IMR-90 (cell line): ENCODE results near the gene ABCD1. TPM values are rescaled to one million over a fixed set of nuclear protein-coding genes. Genes with fewer than 3 reads are reported as not detected.

Source experiments
- ATAC-seq: fragments of 200-7000 bp; cut with Tn5 transposase; 2 replicates; pipeline ENCODE4 v1.9.1; 2020; ENCODE audit warnings: low read depth, mild to moderate bottlenecking, moderate library complexity
- BruUV-seq: library from RNA; stranded (reverse); fragments of 400-500 nt; replicated peaks from 2 replicates; lab custom pipeline; 2021; lab: Mats Ljungman, UMichigan
- CTCF ChIA-PET: fragments of 300-600 bp; formaldehyde crosslinking; extraction: SDS; loops from one replicate; lab custom pipeline; 2021; ENCODE audit warnings: antibody characterized with exemption; lab: Yijun Ruan, JAX
- POLR2A ChIA-PET: fragments of 300-600 bp; sonication (Branson Sonifier 250); formaldehyde crosslinking; loops from one replicate; lab custom pipeline; 2022; ENCODE audit warnings: antibody characterized with exemption; ENCODE audit not compliant: unreplicated experiment; lab: Charles Lee
- DNase-seq: peaks from one replicate; pipeline ENCODE4 v3.0.0; 2013
- H2AFZ ChIP-seq: replicated peaks from 2 replicates; pipeline ENCODE3; 2013; ENCODE audit warnings: low read length, mild to moderate bottlenecking; ENCODE audit not compliant: poor library complexity
- H2AK5ac ChIP-seq: 2 replicates; pipeline ENCODE4 v1.6.1; 2013; ENCODE audit warnings: low read depth, low read length, inconsistent platforms
- H2AK9ac ChIP-seq: replicated peaks from 2 replicates; pipeline ENCODE3; 2013; ENCODE audit warnings: mild to moderate bottlenecking, low read depth, low read length, moderate library complexity; ENCODE audit not compliant: poor library complexity
- H2BK120ac ChIP-seq: 2 replicates; pipeline ENCODE4 v1.6.1; 2013; ENCODE audit warnings: low read depth, low read length, inconsistent platforms
- H2BK15ac ChIP-seq: 3 replicates; pipeline ENCODE4 v1.6.1; 2013; ENCODE audit warnings: low read depth, low read length, inconsistent platforms
- H2BK20ac ChIP-seq: 2 replicates; pipeline ENCODE4 v1.6.1; 2013; ENCODE audit warnings: low read depth, mild to moderate bottlenecking, inconsistent platforms, low read length, moderate library complexity
- H2BK5ac ChIP-seq: 2 replicates; pipeline ENCODE4 v1.6.1; 2013; ENCODE audit warnings: mild to moderate bottlenecking, low read depth, low read length, inconsistent platforms; ENCODE audit not compliant: poor library complexity, severe bottlenecking
- H3K14ac ChIP-seq: replicated peaks from 2 replicates; pipeline ENCODE4 v1.6.1; 2013; ENCODE audit warnings: low read depth, low read length, inconsistent platforms
- H3K18ac ChIP-seq: 2 replicates; pipeline ENCODE4 v1.6.1; 2013; ENCODE audit warnings: low read depth, low read length, control low read depth
- H3K23ac ChIP-seq: 2 replicates; pipeline ENCODE4 v1.6.1; 2013; ENCODE audit warnings: low read depth, low read length, inconsistent platforms
- H3K27ac ChIP-seq: 2 replicates; pipeline ENCODE4 v1.5.1; 2013; ENCODE audit warnings: mild to moderate bottlenecking, control low read depth, low read length; ENCODE audit not compliant: insufficient read depth
- H3K27me3 ChIP-seq: 2 replicates; pipeline ENCODE4 v1.6.1; 2013; ENCODE audit warnings: low read length; ENCODE audit not compliant: control insufficient read depth, insufficient read depth
- H3K36me3 ChIP-seq: 2 replicates; pipeline ENCODE4 v1.6.1; 2013; ENCODE audit warnings: low read length, mixed read lengths; ENCODE audit not compliant: control insufficient read depth, insufficient read depth
- H3K4ac ChIP-seq: 2 replicates; pipeline ENCODE4 v1.6.1; 2013; ENCODE audit warnings: low read depth, low read length, inconsistent platforms
- H3K4me1 ChIP-seq: 2 replicates; pipeline ENCODE4 v1.6.1; 2013; ENCODE audit warnings: low read length, mixed read lengths; ENCODE audit not compliant: control insufficient read depth, insufficient read depth
- H3K4me2 ChIP-seq: 2 replicates; pipeline ENCODE4 v1.6.1; 2013; ENCODE audit warnings: low read depth, mild to moderate bottlenecking, control low read depth, low read length, moderate library complexity
- H3K4me3 ChIP-seq: 2 replicates; pipeline ENCODE4 v1.5.1; 2013; ENCODE audit warnings: low read depth, mild to moderate bottlenecking, control low read depth, low read length, moderate library complexity; ENCODE audit not compliant: insufficient read depth
- H3K56ac ChIP-seq: 2 replicates; pipeline ENCODE4 v1.6.1; 2013; ENCODE audit warnings: low read length, inconsistent platforms; ENCODE audit not compliant: insufficient read depth; ENCODE audit errors: extremely low read depth
- H3K79me1 ChIP-seq, 2 experiments: 2 replicates each; pipeline ENCODE4 v1.6.1; 2013; ENCODE audit warnings: low read length in 2 of 2, inconsistent platforms in 1 of 2, low read depth in 1 of 2
- H3K9ac ChIP-seq: 2 replicates; pipeline ENCODE4 v1.6.1; 2013; ENCODE audit warnings: low read depth, low read length, control low read depth
- H3K9me1 ChIP-seq: 2 replicates; pipeline ENCODE4 v1.6.1; 2013; ENCODE audit warnings: low read length, inconsistent platforms; ENCODE audit not compliant: insufficient read depth
- H3K9me3 ChIP-seq: 2 replicates; pipeline ENCODE4 v1.6.1; 2013; ENCODE audit warnings: low read length; ENCODE audit not compliant: control insufficient read depth, insufficient read depth
- H4K20me1 ChIP-seq: 2 replicates; pipeline ENCODE4 v1.6.1; 2013; ENCODE audit warnings: low read length, inconsistent platforms; ENCODE audit not compliant: insufficient read depth
- H4K5ac ChIP-seq: 2 replicates; pipeline ENCODE4 v1.6.1; 2013; ENCODE audit warnings: mild to moderate bottlenecking, low read depth, low read length, control low read depth
- H4K8ac ChIP-seq, 2 experiments: 2 replicates each; pipeline ENCODE4 v1.6.1; 2013; ENCODE audit warnings: low read depth in 2 of 2, low read length in 2 of 2, control low read depth in 1 of 2, inconsistent platforms in 1 of 2
- H4K91ac ChIP-seq: 2 replicates; pipeline ENCODE4 v1.6.1; 2013; ENCODE audit warnings: low read depth, low read length, inconsistent platforms; ENCODE audit not compliant: insufficient read depth
- ELK1 ChIP-seq: fragments of 150-350 bp; IDR thresholded peaks from 2 replicates; pipeline ENCODE4 v1.6.1; 2016; ENCODE audit warnings: low read depth, mild to moderate bottlenecking, low read length, moderate library complexity, borderline replicate concordance
- MAFK ChIP-seq: IDR thresholded peaks from 2 replicates; pipeline ENCODE4 v1.6.1; 2012; ENCODE audit warnings: low read depth, low read length, improper control_type of control experiment
- RCOR1 ChIP-seq: IDR thresholded peaks from 2 replicates; pipeline ENCODE4 v1.6.1; 2012; ENCODE audit warnings: mild to moderate bottlenecking, low read length, improper control_type of control experiment; ENCODE audit not compliant: insufficient replicate concordance
- whole genome bisulfite sequencing, 2 experiments: methylation state at CpG; one replicate each; pipeline versions ENCODE4 v1.1.5 to v1.1.7; 2013; ENCODE audit warnings: missing lambda C conversion rate in 2 of 2; ENCODE audit not compliant: insufficient read length in 1 of 2; ENCODE audit errors: extremely low coverage in 2 of 2; 5-methylcytosine and 5-hydroxymethylcytosine counted together
- dilution Hi-C: fragments of 300-500 bp; cut with HindIII; formaldehyde crosslinking; loops from one replicate; pipeline ENCODE4 v1.14.3; 2018; ENCODE audit warnings: low sequenced_read_pairs; ENCODE audit not compliant: unreplicated experiment
- in situ Hi-C: fragments of 300-500 bp; cut with MboI; formaldehyde crosslinking; loops from 3 replicates; pipeline ENCODE4 v1.14.3; 2019; ENCODE audit warnings: low sequenced_read_pairs, inconsistent platforms, mixed read lengths
- intact Hi-C: fragments of 100-400 bp; cut with micrococcal nuclease; formaldehyde crosslinking; loops from 2 replicates; pipeline ENCODE4 v1.10.0; 2022
- polyA plus RNA-seq, 3 experiments: library from polyadenylated mRNA; depleted of rRNA; stranded (reverse); fragments of >200 nt; gene quantifications; 2 replicates each; pipeline ENCODE4 v1.2.3, GENCODE V29; 2012; ENCODE audit warnings: low replicate concordance in 1 of 3
- total RNA-seq: library from RNA; depleted of rRNA; stranded (reverse); fragments of >200 nt; gene quantifications from 2 replicates; pipeline ENCODE4 v1.2.3, GENCODE V29; 2012

The ABCD1 gene
- total and polyA plus RNA-seq, 2 of the 4 experiments (the other 2 are of a cell fraction): 4.3 to 7.0 TPM

- Histone ChIP-seq H3K14ac (no peak overlapping the region), H4K91ac (no peak overlapping the region), H2BK15ac (no peak overlapping the region), H2BK120ac (no peak overlapping the region), H3K4ac (no peak overlapping the region), H3K9me1 (no peaks in the 10 kb centered on the region), H3K36me3 (peaks cover 14% of the 10 kb centered on the region; the same call in 1 of the 2 replicates), H3K4me1 (no peaks in the 10 kb centered on the region), H3K4me2 (no peak overlapping the region), H3K9ac (no peak overlapping the region), H4K5ac (no peak overlapping the region), H2BK5ac (no peak overlapping the region), H3K27me3 (no peaks in the 10 kb centered on the region), H2AK9ac (no peak overlapping the region), H3K27ac (no peak overlapping the region), H3K4me3 (no peak overlapping the region), H4K8ac (no peak overlapping the region), H2AK5ac (no peak overlapping the region), H3K79me1 (peaks cover 0 to 3% of the 10 kb centered on the region in 2 experiments; a peak in 1 of 4 replicates), H3K9me3 (no peaks in the 10 kb centered on the region; the same call in 1 of the 2 replicates), H3K18ac (no peak overlapping the region), H2BK20ac (no peak overlapping the region), H3K23ac (no peak overlapping the region), H3K56ac (no peak overlapping the region), H2AFZ (no peak overlapping the region), H4K20me1 (no peaks in the 10 kb centered on the region)
- BruUV-seq: no TSS peak
- WGBS, 2 experiments: 70% methylated on average over 3 of the region's 27 CpGs; no CpG with 5 or more reads in 1 of the 2 experiments
- DNase-seq: no peak
- intact Hi-C loops (no loop called here), in situ Hi-C loops (no loop called here), dilution Hi-C loops (no loop called here)
- CTCF ChIA-PET: no interaction called here
- TF ChIP-seq ELK1: no peak
- no peak for TF ChIP-seq RCOR1
- no peak for TF ChIP-seq MAFK
- POLR2A ChIA-PET: no interaction called here
- ATAC-seq: no peak
Observed at GRCh38 chrX:153784325-153784967, 59.8 kb downstream of the ABCD1 start.
